B cell (primary cell): ENCODE measurements around the gene HOXD8.

Source experiments
- CTCF ChIP-seq: fragments of 200-600 bp; IDR thresholded peaks from one replicate; pipeline ENCODE4 v1.8.0; 2022; ENCODE audit warnings: antibody characterized with exemption, mild to moderate bottlenecking
- EZH2 ChIP-seq: IDR thresholded peaks from 2 replicates; pipeline ENCODE4 v1.6.1; 2012; ENCODE audit warnings: borderline replicate concordance, low read depth, mild to moderate bottlenecking, moderate library complexity, low read length; ENCODE audit not compliant: insufficient read depth, poor library complexity, severe bottlenecking

- TF ChIP-seq CTCF (no peak), EZH2 (peak; percentile 67)
Measured at GRCh38 chr2:176132205-176133171, 3.0 kb downstream of the HOXD8 start.
